Nucleus accumbens (tissue), 56 donors: ENCODE measurements around the gene ETFB.

ENCODE experiments used
- DNase-seq, 56 donors: peaks; one replicate each; lab custom pipeline; 2025; lab: John Stamatoyannopoulos, UW

ETFB gene

GRCh38 chr19:51305479-51305878 lies 60.7 kb downstream of the ETFB start:
- DNase-seq, result no peak

- no peak for DNase-seq
Measured at GRCh38 chr19:51301266-51301665, 64.9 kb downstream of the ETFB start.

- no peak for DNase-seq
Measured at GRCh38 chr19:51297406-51297805, 68.8 kb downstream of the ETFB start.

- no peak for DNase-seq
Measured at GRCh38 chr19:51296336-51297093, 69.7 kb downstream of the ETFB start.

- no peak for DNase-seq
Measured at GRCh38 chr19:51295382-51296126, 70.6 kb downstream of the ETFB start.
